Measurements from ENCODE around the gene ZNF618.

DNA sequence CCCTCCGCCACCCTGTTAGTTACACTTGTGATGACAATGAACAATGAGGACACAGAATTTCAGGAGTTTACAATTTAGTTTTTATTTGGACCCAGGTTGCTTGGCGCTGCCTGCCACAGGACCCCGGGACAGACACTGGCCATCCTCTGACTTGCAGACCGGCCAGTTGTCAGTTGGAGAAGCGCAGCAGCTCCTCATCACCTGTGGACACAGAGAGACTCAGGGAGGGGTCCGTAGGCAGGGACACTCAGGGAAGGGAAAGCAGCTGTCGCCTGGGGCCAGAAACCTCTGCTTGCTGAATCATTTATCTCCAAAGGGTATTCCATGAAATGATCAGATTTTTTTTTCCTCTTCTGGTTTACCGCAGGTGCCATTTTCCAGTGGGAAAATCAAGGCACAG lies 184.0 kb downstream of the ZNF618 start:
- TF ChIP-seq, protein P1, sequence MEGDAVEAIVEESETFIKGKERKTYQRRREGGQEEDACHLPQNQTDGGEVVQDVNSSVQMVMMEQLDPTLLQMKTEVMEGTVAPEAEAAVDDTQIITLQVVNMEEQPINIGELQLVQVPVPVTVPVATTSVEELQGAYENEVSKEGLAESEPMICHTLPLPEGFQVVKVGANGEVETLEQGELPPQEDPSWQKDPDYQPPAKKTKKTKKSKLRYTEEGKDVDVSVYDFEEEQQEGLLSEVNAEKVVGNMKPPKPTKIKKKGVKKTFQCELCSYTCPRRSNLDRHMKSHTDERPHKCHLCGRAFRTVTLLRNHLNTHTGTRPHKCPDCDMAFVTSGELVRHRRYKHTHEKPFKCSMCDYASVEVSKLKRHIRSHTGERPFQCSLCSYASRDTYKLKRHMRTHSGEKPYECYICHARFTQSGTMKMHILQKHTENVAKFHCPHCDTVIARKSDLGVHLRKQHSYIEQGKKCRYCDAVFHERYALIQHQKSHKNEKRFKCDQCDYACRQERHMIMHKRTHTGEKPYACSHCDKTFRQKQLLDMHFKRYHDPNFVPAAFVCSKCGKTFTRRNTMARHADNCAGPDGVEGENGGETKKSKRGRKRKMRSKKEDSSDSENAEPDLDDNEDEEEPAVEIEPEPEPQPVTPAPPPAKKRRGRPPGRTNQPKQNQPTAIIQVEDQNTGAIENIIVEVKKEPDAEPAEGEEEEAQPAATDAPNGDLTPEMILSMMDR (IDR thresholded peaks at IDR 0.05): no peak
- no peak for TF ChIP-seq POLR2A (IDR thresholded peaks at IDR 0.05)

Data from esophagus squamous epithelium (tissue), 4 donors.